Measurements from ENCODE around the gene RNF13.

DNA sequence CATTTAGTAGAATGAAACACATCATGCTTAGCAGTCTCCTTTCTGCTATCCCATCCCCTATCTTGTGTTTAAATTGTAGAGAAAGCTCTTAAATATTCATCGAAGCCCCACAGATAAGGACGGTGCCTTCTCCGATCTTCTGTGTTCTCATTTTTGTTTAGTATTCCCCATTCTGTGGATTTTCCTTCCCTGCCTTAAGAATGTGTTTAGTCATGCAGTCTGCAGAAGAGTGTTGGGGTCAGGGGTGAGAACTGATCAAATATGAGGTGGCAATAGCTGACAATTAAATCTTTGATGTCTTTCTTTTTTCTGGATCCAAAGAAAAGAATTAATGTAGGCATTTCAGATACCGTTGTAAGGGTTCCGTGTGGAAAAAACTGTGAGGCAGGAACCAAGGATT is 11.4 kb upstream of the RNF13 start:
- TF ChIP-seq, protein P1, sequence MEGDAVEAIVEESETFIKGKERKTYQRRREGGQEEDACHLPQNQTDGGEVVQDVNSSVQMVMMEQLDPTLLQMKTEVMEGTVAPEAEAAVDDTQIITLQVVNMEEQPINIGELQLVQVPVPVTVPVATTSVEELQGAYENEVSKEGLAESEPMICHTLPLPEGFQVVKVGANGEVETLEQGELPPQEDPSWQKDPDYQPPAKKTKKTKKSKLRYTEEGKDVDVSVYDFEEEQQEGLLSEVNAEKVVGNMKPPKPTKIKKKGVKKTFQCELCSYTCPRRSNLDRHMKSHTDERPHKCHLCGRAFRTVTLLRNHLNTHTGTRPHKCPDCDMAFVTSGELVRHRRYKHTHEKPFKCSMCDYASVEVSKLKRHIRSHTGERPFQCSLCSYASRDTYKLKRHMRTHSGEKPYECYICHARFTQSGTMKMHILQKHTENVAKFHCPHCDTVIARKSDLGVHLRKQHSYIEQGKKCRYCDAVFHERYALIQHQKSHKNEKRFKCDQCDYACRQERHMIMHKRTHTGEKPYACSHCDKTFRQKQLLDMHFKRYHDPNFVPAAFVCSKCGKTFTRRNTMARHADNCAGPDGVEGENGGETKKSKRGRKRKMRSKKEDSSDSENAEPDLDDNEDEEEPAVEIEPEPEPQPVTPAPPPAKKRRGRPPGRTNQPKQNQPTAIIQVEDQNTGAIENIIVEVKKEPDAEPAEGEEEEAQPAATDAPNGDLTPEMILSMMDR (IDR thresholded peaks at IDR 0.05): no peak
- no peak for TF ChIP-seq POLR2A (IDR thresholded peaks at IDR 0.05)
